Right lobe of liver (tissue), 6 donors: ENCODE data around the gene OR4D2. TPM values are rescaled to one million over a fixed set of nuclear protein-coding genes. Genes with fewer than 3 reads are reported as not detected.

Source experiments
- ATAC-seq, 4 donors: fragments of 200-7000 bp; cut with Tn5 transposase; one replicate each; pipeline ENCODE4 v1.9.1; 2020; ENCODE audit warnings: mild to moderate bottlenecking in 4 of 4, moderate library complexity in 4 of 4
- DNase-seq, 3 donors: peaks; one replicate each; pipeline ENCODE4 v3.0.0-alpha.2; 2020
- H3K27ac ChIP-seq, 3 donors: fragments of 200-600 bp; one replicate each; pipeline ENCODE4 v1.8.0; 2022
- H3K27me3 ChIP-seq, 2 donors: fragments of 200-600 bp; one replicate each; pipeline ENCODE4 v1.8.0; 2022
- H3K36me3 ChIP-seq, 4 donors: fragments of 200-600 bp; sonication (generic) in 1 of 4; one replicate each; pipeline versions ENCODE4 v1.5.1 to v1.8.0; 2017 to 2022; ENCODE audit warnings: control low read depth in 1 of 4
- H3K4me1 ChIP-seq, 4 donors: fragments of 200-600 bp; sonication (generic) in 1 of 4; one replicate each; pipeline versions ENCODE4 v1.5.1 to v1.8.0; 2017 to 2022; ENCODE audit warnings: control low read depth in 1 of 4
- H3K4me3 ChIP-seq, 3 donors: fragments of 200-600 bp; one replicate each; pipeline ENCODE4 v1.8.0; 2022
- H3K9me3 ChIP-seq, 4 donors: fragments of 200-600 bp; sonication (generic) in 1 of 4; one replicate each; pipeline versions ENCODE4 v1.5.1 to v1.8.0; 2017 to 2022; ENCODE audit warnings: control low read depth in 1 of 4
- CTCF ChIP-seq, 4 donors: fragments of 200-600 bp in 3 of 4; fragments of 450-650 bp in 1 of 4; IDR thresholded peaks; one replicate each; pipeline versions ENCODE4 v1.5.1 to v1.8.0; 2016 to 2022; ENCODE audit warnings: antibody characterized with exemption in 4 of 4, mild to moderate bottlenecking in 2 of 4
- POLR2A ChIP-seq: fragments of 450-650 bp; IDR thresholded peaks from one replicate; pipeline ENCODE4 v1.6.1; 2017; ENCODE audit warnings: antibody characterized with exemption, mild to moderate bottlenecking
- WGBS: methylation state at CpG from one replicate; pipeline ENCODE4 v1.1.6; 2018; ENCODE audit warnings: low coverage, low lambda C conversion rate; ENCODE audit not compliant: insufficient coverage; ENCODE audit errors: missing lambda C conversion rate; 5-methylcytosine and 5-hydroxymethylcytosine counted together
- intact Hi-C, 2 donors: fragments of 100-400 bp; cut with DNase I; formaldehyde crosslinking; loops; one replicate each; pipeline versions ENCODE4 v1.11.2 to v1.14.1; 2022
- total RNA-seq, 6 experiments: library from RNA; depleted of rRNA in 2 of 6; stranded (reverse); fragments of >200 nt in 2 of 6; fragmentation: NEBNext Ultra II Directional in 3 of 6; extraction: Animal tissue kit (Norgen Biotek cat#: 25700) in 3 of 6; gene quantifications; one replicate each; pipeline versions ENCODE4 v1.1.0 to v1.2.4, GENCODE V29; 2016 to 2023
- donor health status: DM: no; HTN: yes; CAD: no.
- donor health status: DM: no; HTN: no; CAD: no.
- donor health status: DM: no; HTN: no; CAD: no.
- donor health status: DM: no; HTN: yes; CAD: no.
- donor health status: DM: no; HTN: yes; CAD: no.

OR4D2 gene
- total RNA-seq, 6 experiments from 2014 or later = not detected

GRCh38 chr17:58184308-58184985, 17.7 kb downstream of the OR4D2 start:
- Histone ChIP-seq H3K27me3 (no peaks in the 10 kb centered on the region), H3K4me3 (no peak overlapping the region), H3K36me3 (no peaks in the 10 kb centered on the region), H3K4me1 (no peaks in the 10 kb centered on the region), H3K9me3 (no peaks in the 10 kb centered on the region), H3K27ac (no peak overlapping the region)
- intact Hi-C loops = no loop called here
- DNase-seq = no peak
- WGBS = 44% methylated on average over 3 of the region's 10 CpGs
- peak in 1 of 4 donors; percentile 7 for ATAC-seq
- TF ChIP-seq POLR2A (no peak), CTCF (IDR thresholded peaks at IDR 0.05) (no peak)

- WGBS = 65% methylated on average over 6 of the region's 8 CpGs
- Histone ChIP-seq H3K4me3 (no peak overlapping the region), H3K4me1 (no peaks in the 10 kb centered on the region), H3K27me3 (no peaks in the 10 kb centered on the region), H3K36me3 (no peaks in the 10 kb centered on the region), H3K9me3 (no peaks in the 10 kb centered on the region), H3K27ac (no peak overlapping the region)
- intact Hi-C loops = no loop called here
- ATAC-seq (peak in 1 of 4 donors; percentile 7), DNase-seq (no peak)
- TF ChIP-seq CTCF (IDR thresholded peaks at IDR 0.05) (no peak), POLR2A (no peak)
These were observed 18.4 kb downstream of the OR4D2 start for GRCh38 chr17:58184986-58185761.

- Histone ChIP-seq H3K27ac (no peak overlapping the region), H3K36me3 (no peaks in the 10 kb centered on the region), H3K27me3 (no peaks in the 10 kb centered on the region), H3K4me1 (no peaks in the 10 kb centered on the region), H3K9me3 (no peaks in the 10 kb centered on the region), H3K4me3 (no peak overlapping the region)
- WGBS = 66% methylated on average over 3 of the region's 4 CpGs
- ATAC-seq (no peak), DNase-seq (no peak)
- TF ChIP-seq CTCF (IDR thresholded peaks at IDR 0.05) = no peak
- TF ChIP-seq POLR2A = no peak
- intact Hi-C loops = no loop called here
These were observed 19.8 kb downstream of the OR4D2 start for GRCh38 chr17:58186591-58186990.

GRCh38 chr17:58187063-58187462, 20.3 kb downstream of the OR4D2 start:
- TF ChIP-seq POLR2A (no peak), CTCF (IDR thresholded peaks at IDR 0.05) (no peak)
- ATAC-seq (no peak), DNase-seq (no peak)
- H3K4me3 ChIP-seq = no peak overlapping the region
- no peaks in the 10 kb centered on the region for H3K27me3 ChIP-seq
- no peak overlapping the region for H3K27ac ChIP-seq
- intact Hi-C loops = no loop called here
- H3K9me3 ChIP-seq = no peaks in the 10 kb centered on the region
- WGBS = 66% methylated on average over 4 of the region's 6 CpGs
- H3K4me1 ChIP-seq = no peaks in the 10 kb centered on the region
- no peaks in the 10 kb centered on the region for H3K36me3 ChIP-seq
